CD4-positive, CD25-positive, alpha-beta regulatory T cell (primary cell): ENCODE results near the gene AIP. TPM values are rescaled to one million over a fixed set of nuclear protein-coding genes. Genes with fewer than 3 reads are reported as not detected.
A peak's percentile ranks its signal among the peaks of the same experiment; 100 is the strongest.

Experiments used
- ATAC-seq, 2 donors: fragments of 150-1000 bp; cut with Tn5 transposase; one replicate each; pipeline ENCODE4 v1.10.0; 2021; ENCODE audit warnings: low read depth in 2 of 2, moderate number of reproducible peaks in 2 of 2, moderate library complexity in 1 of 2
- DNase-seq, 3 donors: peaks; one replicate each; pipeline versions ENCODE4 v3.0.0 to v3.0.0-alpha.2; 2012 to 2022; ENCODE audit warnings: mixed read lengths in 1 of 3
- H3K27ac ChIP-seq: one replicate; pipeline ENCODE4 v1.7.0; 2013; ENCODE audit warnings: mild to moderate bottlenecking, low read length; ENCODE audit not compliant: insufficient read depth, poor library complexity, severe bottlenecking
- H3K27me3 ChIP-seq: one replicate; pipeline ENCODE4 v1.7.0; 2013; ENCODE audit warnings: low read length; ENCODE audit not compliant: control insufficient read depth, insufficient read depth
- H3K36me3 ChIP-seq: one replicate; pipeline ENCODE4 v1.7.0; 2013; ENCODE audit warnings: mild to moderate bottlenecking, low read length, moderate library complexity; ENCODE audit not compliant: control insufficient read depth, insufficient read depth
- H3K4me1 ChIP-seq: 2 replicates; pipeline ENCODE4 v1.7.0; 2013; ENCODE audit warnings: mild to moderate bottlenecking, low read length; ENCODE audit not compliant: insufficient read depth, control insufficient read depth, poor library complexity, severe bottlenecking
- H3K4me3 ChIP-seq: one replicate; pipeline ENCODE4 v1.7.0; 2013; ENCODE audit warnings: low read depth, mild to moderate bottlenecking, low read length, moderate library complexity
- H3K9me3 ChIP-seq, 2 experiments: 1 replicate in 1 of 2; 2 replicates in 1 of 2; pipeline ENCODE4 v1.7.0; 2013; ENCODE audit warnings: low read length in 2 of 2, mild to moderate bottlenecking in 1 of 2, moderate library complexity in 1 of 2; ENCODE audit not compliant: control insufficient read depth in 2 of 2
- H3K27ac Mint-ChIP-seq, 3 donors: one replicate each; pipeline ENCODE4 v1.8.0; 2020 to 2022; ENCODE audit warnings: mild to moderate bottlenecking in 3 of 3, mixed read lengths in 3 of 3, moderate library complexity in 2 of 3
- H3K27me3 Mint-ChIP-seq: one replicate; pipeline ENCODE4 v1.8.0; 2022; ENCODE audit warnings: mild to moderate bottlenecking, mixed read lengths
- H3K36me3 Mint-ChIP-seq: one replicate; pipeline ENCODE4 v1.8.0; 2020; ENCODE audit warnings: mixed read lengths
- H3K4me1 Mint-ChIP-seq, 4 donors: one replicate each; pipeline ENCODE4 v1.8.0; 2020 to 2022; ENCODE audit warnings: mixed read lengths in 4 of 4, mild to moderate bottlenecking in 1 of 4
- H3K4me3 Mint-ChIP-seq, 4 donors: one replicate each; pipeline ENCODE4 v1.8.0; 2020 to 2022; ENCODE audit warnings: mild to moderate bottlenecking in 4 of 4, mixed read lengths in 4 of 4, moderate library complexity in 3 of 4
- H3K9me3 Mint-ChIP-seq, 7 donors: one replicate each; pipeline ENCODE4 v1.8.0; 2020 to 2022; ENCODE audit warnings: mixed read lengths in 7 of 7, mild to moderate bottlenecking in 3 of 7, moderate library complexity in 2 of 7
- polyA plus RNA-seq, 4 donors: library from polyadenylated mRNA; unstranded; fragments of 300-500 nt; fragmentation: Illumina TruSeq; gene quantifications; one replicate each; pipeline ENCODE4 v1.2.3, GENCODE V29; 2021
- total RNA-seq: library from RNA; stranded (reverse); gene quantifications from one replicate; pipeline ENCODE4 v1.2.3, GENCODE V29; 2022

Gene AIP
- total and polyA plus RNA-seq, 5 donors from 2014 or later = 124 to 234 (median 213) TPM

GRCh38 chr11:67522844-67523555, 40.2 kb downstream of the AIP start, which contains the start of gene CABP2:
Gene CABP2, minus strand, starts transcription at chr11:67523446. Its CDS starts 120 bp downstream, at chr11:67523326.
- ATAC-seq (no peak), DNase-seq (no peak)
- Mint-ChIP-seq H3K27me3 (peaks cover 13% of the 10 kb centered on the region), H3K36me3 (no peaks in the 10 kb centered on the region), H3K4me3 (no peak within 1 kb of the TSS), H3K27ac (no peak within 1 kb of the TSS), H3K9me3 (peaks cover 0 to 1% (median 0%) of the 10 kb centered on the region in 7 donors), H3K4me1 (no peaks in the 10 kb centered on the region)
- Histone ChIP-seq H3K27ac (no peak within 1 kb of the TSS), H3K4me3 (no peak within 1 kb of the TSS), H3K36me3 (no peaks in the 10 kb centered on the region), H3K27me3 (peaks cover 2% of the 10 kb centered on the region), H3K9me3 (no peaks in the 10 kb centered on the region), H3K4me1 (no peaks in the 10 kb centered on the region)

- Histone ChIP-seq H3K27ac (no peak overlapping the region), H3K4me1 (no peaks in the 10 kb centered on the region), H3K4me3 (no peak overlapping the region), H3K27me3 (peaks cover 2% of the 10 kb centered on the region), H3K9me3 (no peaks in the 10 kb centered on the region), H3K36me3 (no peaks in the 10 kb centered on the region)
- Mint-ChIP-seq H3K27ac (no peak overlapping the region), H3K4me1 (no peaks in the 10 kb centered on the region), H3K36me3 (no peaks in the 10 kb centered on the region), H3K9me3 (peaks cover 0 to 1% (median 0%) of the 10 kb centered on the region in 7 donors), H3K4me3 (no peak overlapping the region), H3K27me3 (peaks cover 20% of the 10 kb centered on the region)
- ATAC-seq (no peak), DNase-seq (no peak)
These were observed 41.0 kb downstream of the AIP start for GRCh38 chr11:67523556-67524479.

DNA sequence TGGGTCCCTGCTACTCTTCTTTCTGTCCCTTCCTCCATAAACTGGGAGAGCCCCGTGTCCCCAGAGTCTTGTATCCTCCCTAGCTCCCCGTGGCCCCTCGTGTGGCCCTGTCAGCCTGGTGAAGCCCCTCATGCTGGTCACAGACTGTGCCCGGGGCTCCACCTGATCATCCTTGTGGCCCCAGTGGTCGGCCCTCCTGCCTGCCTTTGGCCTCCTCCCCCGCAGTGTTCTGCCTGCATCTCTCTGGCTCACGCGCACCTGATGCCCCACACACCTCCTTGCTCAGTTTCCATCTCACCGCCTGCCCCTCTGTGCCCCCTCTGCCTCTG, 41.6 kb downstream of the AIP start:
- Histone ChIP-seq H3K4me1 (no peaks in the 10 kb centered on the region), H3K27ac (no peak overlapping the region), H3K4me3 (no peak overlapping the region), H3K27me3 (peaks cover 2% of the 10 kb centered on the region), H3K36me3 (no peaks in the 10 kb centered on the region), H3K9me3 (no peaks in the 10 kb centered on the region)
- H3K4me3 Mint-ChIP-seq = no peak overlapping the region
- ATAC-seq = no peak
- H3K27ac Mint-ChIP-seq = peak overlapping the region in 1 of 3 donors; percentile 83
- H3K36me3 Mint-ChIP-seq = no peaks in the 10 kb centered on the region
- H3K27me3 Mint-ChIP-seq = peaks cover 18% of the 10 kb centered on the region
- H3K9me3 Mint-ChIP-seq = peaks cover 0 to 4% (median 0%) of the 10 kb centered on the region in 7 donors
- no peak for DNase-seq
- H3K4me1 Mint-ChIP-seq = no peaks in the 10 kb centered on the region

GRCh38 chr11:67525275-67525976, 42.6 kb downstream of the AIP start:
- Mint-ChIP-seq H3K4me1 (no peaks in the 10 kb centered on the region), H3K27me3 (peaks cover 18% of the 10 kb centered on the region), H3K4me3 (peak overlapping the region in 1 of 4 donors; percentile 83), H3K36me3 (no peaks in the 10 kb centered on the region), H3K27ac (peak overlapping the region in 1 of 3 donors; percentile 51), H3K9me3 (peaks cover 0 to 4% (median 0%) of the 10 kb centered on the region in 7 donors)
- no peak for ATAC-seq
- Histone ChIP-seq H3K4me1 (no peaks in the 10 kb centered on the region), H3K9me3 (no peaks in the 10 kb centered on the region), H3K36me3 (no peaks in the 10 kb centered on the region), H3K27me3 (peaks cover 2% of the 10 kb centered on the region), H3K27ac (no peak overlapping the region), H3K4me3 (no peak overlapping the region)
- DNase-seq = no peak

DNA sequence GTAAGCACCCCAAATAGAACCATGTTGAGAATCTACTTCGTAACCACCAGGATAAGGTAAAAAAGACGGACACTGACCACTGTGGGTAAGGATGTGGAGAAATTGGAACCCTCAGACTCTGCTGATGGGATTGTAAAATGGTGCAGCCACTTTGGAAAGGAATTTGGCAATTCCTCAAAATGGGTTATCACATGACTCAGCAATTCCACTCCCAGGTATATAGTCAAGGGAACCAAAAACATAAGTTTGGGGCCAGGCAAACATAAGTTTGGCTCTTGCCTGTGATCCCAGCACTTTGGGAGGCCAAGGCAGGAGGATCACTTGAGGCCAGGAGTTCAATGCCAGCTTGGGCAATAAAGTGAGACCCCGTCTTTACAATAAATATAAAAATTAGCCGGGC, 45.5 kb downstream of the AIP start:
- H3K4me1 Mint-ChIP-seq = no peaks in the 10 kb centered on the region

GRCh38 chr11:67530282-67530592, 47.4 kb downstream of the AIP start:
- peaks cover 30% of the 10 kb centered on the region for H3K27me3 Mint-ChIP-seq
- H3K36me3 Mint-ChIP-seq = no peaks in the 10 kb centered on the region
- no peak overlapping the region for H3K27ac Mint-ChIP-seq

More for the DNA sequence above, 45.5 kb downstream of the AIP start:
- Histone ChIP-seq H3K9me3 (peaks cover under 1 to 2% of the 10 kb centered on the region in 2 experiments), H3K4me3 (no peak overlapping the region), H3K36me3 (no peaks in the 10 kb centered on the region), H3K4me1 (no peaks in the 10 kb centered on the region), H3K27me3 (peaks cover 2% of the 10 kb centered on the region), H3K27ac (no peak overlapping the region)
- peaks cover 26% of the 10 kb centered on the region for H3K27me3 Mint-ChIP-seq
- H3K27ac Mint-ChIP-seq = no peak overlapping the region
- peaks cover 0 to 4% (median 0%) of the 10 kb centered on the region in 7 donors for H3K9me3 Mint-ChIP-seq
- no peaks in the 10 kb centered on the region for H3K36me3 Mint-ChIP-seq
- ATAC-seq = no peak
- DNase-seq = no peak
- H3K4me3 Mint-ChIP-seq = no peak overlapping the region

DNA sequence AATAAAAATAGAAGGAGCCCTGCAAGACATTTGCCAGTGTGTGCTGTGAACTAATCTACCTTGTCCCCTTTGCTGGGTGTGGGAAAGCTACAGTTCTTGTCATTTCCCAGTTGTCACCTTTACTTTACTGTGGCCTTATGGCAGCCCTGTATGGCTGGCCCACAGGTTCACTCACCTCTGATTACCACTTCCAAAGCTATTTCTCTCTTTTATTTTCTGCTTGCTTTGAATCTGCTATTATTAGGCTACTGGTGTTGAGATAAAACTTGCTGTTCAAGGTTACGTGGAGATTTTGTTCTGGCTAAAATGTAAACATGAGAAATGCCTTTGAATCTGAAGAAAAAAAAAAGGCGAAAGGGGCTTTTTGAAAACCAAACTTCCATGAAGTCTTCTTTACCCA, 50.1 kb downstream of the AIP start:
- H3K4me3 ChIP-seq = no peak overlapping the region
- peaks cover 27% of the 10 kb centered on the region for H3K27me3 Mint-ChIP-seq
- H3K36me3 Mint-ChIP-seq = no peaks in the 10 kb centered on the region
- no peak overlapping the region for H3K27ac Mint-ChIP-seq
- peaks cover 14 to 16% of the 10 kb centered on the region in 2 experiments for H3K9me3 ChIP-seq
- peaks cover 0 to 12% (median 9%) of the 10 kb centered on the region in 7 donors for H3K9me3 Mint-ChIP-seq
- H3K4me3 Mint-ChIP-seq = no peak overlapping the region
- H3K27ac ChIP-seq = no peak overlapping the region
- ATAC-seq (no peak), DNase-seq (no peak)
- H3K4me1 ChIP-seq = no peaks in the 10 kb centered on the region
- H3K4me1 Mint-ChIP-seq = no peaks in the 10 kb centered on the region
- H3K36me3 ChIP-seq = no peaks in the 10 kb centered on the region
- peaks cover 4% of the 10 kb centered on the region for H3K27me3 ChIP-seq

More at GRCh38 chr11:67530282-67530592, 47.4 kb downstream of the AIP start:
- ATAC-seq = no peak
- Mint-ChIP-seq H3K4me3 (no peak overlapping the region), H3K9me3 (peaks cover 0 to 10% (median 9%) of the 10 kb centered on the region in 7 donors), H3K4me1 (no peaks in the 10 kb centered on the region)
- DNase-seq = no peak
- Histone ChIP-seq H3K36me3 (no peaks in the 10 kb centered on the region), H3K4me1 (no peaks in the 10 kb centered on the region), H3K9me3 (peaks cover 14 to 16% of the 10 kb centered on the region in 2 experiments), H3K27me3 (peaks cover 6% of the 10 kb centered on the region), H3K4me3 (no peak overlapping the region), H3K27ac (no peak overlapping the region)
